HG02642 (cell line): ENCODE data around the gene ATOX1.
"Not testable (repeated sequence)": the region's sequence is repeated elsewhere in the genome, so short reads cannot be mapped to it uniquely, and the experiment has no call there.

Experiments
- ATAC-seq: cut with Tn5 transposase; IDR thresholded peaks from one replicate; pipeline ENCODE4 v1.9.1; 2021; ENCODE audit warnings: mild to moderate bottlenecking; ENCODE audit not compliant: unreplicated experiment, poor library complexity

The ATOX1 gene

DNA sequence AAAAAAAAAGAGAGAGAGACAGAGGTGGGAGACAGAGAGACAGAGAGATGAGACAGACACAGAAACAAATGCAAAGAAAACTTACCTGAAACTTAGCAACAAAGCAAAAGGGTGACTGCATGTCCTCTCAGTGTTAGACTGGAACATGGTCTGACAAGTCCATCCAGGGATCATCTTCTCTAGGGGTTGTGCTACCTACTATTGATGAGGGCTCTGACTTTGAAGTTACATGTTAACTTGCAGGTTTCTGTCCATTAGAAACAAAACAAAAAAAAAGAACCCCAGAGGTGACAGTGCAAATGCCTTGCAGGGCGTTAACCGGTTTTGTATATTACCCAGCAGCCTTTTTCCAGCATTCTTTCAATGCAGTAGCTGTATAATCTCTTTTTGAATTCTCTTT, 58.1 kb downstream of the ATOX1 start:
- ATAC-seq = no peak

DNA sequence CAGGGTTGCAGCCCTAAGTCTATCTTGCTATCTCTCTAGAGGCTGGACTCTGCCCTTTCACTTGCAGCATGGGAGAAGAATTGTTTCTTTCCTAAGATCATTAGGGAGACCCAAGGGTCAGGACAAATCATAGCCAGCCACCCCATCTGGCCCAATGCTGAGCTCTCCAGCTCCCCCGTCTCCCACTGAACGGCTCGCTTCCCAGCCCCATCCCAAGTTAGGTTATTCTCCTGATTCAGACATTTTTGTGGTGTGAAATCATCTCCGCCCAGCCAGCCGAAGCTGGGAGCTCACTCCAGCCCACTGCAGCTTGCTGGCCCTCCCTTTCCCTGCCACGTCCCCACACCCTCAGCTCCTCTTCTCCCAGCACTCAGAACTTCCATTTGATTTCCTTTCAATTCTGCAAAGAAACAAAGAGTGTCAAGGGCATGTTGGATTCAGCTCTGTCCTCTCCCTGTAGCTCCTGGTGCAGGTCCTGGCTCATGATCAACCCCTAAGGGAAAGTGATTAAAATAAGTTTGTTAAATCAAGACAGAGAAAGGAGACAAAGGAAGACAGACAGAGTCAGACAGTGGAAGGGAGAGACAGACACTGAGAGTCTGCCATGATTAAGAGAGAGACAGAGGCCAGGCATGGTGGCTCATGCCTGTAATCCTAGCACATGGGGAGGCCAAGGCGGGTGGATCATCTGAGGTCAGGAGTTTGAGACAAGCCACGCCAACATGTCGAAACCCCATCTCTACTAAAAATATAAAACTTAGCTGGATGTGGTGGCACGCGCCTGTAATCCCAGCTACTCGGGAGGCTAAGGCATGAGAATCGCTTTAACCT, 59.1 kb downstream of the ATOX1 start:
- ATAC-seq = no peak

DNA sequence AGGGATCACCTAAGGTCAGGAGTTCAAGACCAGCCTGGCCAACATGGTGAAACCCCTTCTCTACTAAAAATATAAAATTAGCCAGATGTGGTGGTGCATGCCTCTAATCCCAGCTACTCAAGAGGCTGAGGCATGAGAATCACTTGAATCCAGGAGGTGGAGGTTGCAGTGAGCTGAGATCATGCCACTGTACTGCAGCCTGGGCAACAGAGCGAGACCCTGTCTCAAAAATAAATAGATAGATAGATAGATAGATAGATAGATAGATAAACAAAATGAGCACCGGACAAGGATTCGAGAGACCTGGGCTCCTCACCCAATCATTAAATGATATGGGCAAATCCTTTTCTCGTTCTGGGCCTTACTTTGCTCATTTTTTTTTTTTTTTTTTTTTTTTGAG, 60.4 kb downstream of the ATOX1 start:
- not testable (repeated sequence) for ATAC-seq

DNA sequence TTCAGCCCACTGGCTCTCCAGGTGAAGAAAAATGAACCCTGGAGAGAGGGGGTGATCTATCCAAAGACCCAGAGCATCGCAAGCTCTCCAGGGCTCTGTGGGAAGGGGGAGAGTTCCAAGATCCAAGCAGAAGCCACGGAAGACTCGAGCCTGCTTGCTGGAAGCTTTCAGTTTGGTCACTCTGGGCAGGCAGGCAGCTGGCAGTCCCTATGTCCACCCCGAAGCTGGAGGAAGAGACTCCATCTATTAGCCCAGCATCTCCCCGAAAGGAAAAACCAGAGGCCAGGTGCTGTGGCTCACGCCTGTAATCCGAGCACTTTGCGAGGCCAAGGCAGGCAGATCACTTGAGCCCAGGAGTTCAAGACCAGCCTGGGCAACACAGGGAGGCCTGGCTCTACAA, 61.0 kb downstream of the ATOX1 start:
- ATAC-seq = no peak

DNA sequence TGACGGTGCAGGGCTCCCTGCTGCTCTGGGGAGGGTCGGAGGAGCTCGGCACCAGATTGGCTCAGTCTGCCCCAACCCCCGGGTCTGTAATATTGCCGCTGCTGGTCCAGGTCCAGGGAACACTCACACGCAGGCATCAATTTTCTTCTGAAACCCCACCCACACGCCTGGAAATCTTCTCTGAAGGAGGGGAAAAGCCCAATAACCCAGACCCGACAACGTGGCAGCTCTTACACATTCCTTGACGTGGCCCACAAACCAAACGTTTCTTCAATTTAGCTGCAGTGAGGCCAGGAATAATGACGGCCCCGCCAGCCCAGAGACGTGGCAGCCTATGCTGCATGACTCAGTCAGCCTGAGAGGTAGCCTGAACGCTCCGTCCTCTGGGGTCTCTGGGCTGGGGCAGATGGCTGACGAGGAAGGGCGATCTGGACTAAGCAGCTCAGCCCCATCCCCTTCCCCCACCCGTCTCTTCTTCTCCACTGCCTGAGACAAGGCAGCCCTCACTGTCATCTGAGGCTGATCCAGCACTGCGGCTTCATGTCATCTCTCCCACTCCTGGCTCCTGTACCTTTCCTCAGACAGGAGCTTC, 61.9 kb downstream of the ATOX1 start:
- ATAC-seq = no peak

DNA sequence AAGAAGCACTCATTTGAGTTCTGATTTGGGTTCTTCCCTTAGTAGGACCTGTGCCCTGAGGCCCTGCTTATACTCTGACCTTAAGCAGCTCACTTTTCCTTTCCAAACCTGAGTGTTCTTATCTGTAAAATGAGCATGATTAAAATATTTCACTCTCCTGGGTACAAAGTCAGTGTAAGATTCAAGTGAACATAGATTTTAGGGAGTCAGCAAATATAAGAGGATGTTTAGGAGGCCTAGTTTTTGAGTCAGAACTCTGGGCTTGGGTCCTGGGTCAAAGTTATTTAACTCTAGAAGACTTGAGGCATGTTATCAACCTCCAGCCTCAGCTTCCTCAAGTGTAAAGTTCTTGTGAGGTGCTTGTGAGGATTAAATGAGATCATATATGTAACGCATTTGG, 63.0 kb downstream of the ATOX1 start:
- no peak for ATAC-seq

DNA sequence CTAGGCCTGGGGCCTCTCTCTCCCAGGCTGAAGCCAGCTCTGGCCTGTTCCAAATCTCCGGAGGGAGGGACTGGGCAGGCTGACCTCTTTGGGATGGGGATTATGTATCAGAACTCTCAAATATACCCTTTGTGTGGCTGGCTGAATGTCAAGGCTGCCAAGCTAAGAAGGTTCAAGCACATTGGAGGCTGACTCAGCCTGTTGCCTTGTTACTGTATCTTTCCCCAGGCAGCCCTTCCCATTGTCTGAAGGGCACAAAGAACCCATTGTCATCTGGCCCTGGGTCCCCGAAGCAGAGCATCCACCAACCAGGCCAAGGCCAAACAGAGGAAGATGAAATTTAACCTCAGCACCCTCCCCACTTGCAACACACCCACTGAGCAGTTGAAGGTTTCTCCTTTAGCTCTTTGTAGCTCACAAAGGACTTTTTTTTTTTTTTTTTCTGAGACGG, 64.4 kb downstream of the ATOX1 start:
- no peak for ATAC-seq
